GM19324 (cell line): Measurements from ENCODE around the gene CFAP99.

Source experiments
- ATAC-seq: cut with Tn5 transposase; IDR thresholded peaks from one replicate; pipeline ENCODE4 v1.9.1; 2021; ENCODE audit warnings: mild to moderate bottlenecking, moderate library complexity; ENCODE audit not compliant: unreplicated experiment, low FRiP score

CFAP99 gene

DNA sequence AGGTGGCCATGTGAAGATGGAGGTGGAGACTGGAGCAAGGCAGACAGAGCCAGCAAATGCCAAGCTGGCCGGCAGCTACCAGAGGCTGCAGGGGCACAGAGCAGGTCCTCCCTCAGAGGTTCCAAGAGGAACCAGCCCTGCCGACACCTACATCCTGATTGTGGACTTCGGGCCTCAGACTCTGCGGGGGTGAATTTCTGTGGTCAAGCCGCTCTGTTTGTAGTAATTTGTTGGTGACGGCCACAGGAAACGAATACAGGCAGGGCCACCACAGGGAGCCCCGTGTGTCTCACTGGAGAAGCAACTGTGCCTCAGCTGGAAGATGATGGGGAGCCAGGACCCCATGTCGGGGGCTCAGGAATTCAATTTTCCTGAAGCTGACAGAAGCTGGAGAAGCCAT, 28.6 kb upstream of the CFAP99 start:
- ATAC-seq = no peak

DNA sequence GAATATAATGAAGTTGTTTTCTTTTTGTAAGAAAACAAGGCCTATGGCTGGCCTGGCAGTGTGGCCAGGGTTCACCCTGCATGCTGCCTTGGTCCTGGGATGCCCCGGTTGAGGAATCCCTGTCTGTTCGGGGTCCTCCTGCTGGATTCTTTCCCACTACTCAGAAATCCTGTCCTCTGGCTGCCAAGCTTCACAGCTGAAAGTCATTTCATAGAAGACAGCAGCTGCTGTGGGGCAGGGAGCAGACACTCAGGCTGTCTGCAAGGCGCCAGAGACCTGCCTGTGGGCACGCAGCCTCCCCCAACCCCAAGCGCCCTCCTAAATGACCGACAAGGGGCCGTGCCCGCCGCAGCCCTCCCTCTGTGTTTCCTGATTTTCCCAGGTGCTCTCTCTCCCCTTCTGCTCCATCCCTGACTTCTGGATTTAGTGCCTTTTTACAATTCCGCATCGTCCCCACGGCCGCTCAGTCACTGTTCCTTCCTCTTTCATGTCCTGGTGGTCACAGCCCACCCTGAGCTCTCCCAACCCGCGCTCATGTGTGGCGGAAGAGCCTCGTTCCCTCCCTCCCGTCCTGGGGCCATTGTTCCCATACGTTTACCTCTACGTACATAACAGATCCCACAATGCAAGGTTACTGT, 27.9 kb upstream of the CFAP99 start:
- no peak for ATAC-seq

DNA sequence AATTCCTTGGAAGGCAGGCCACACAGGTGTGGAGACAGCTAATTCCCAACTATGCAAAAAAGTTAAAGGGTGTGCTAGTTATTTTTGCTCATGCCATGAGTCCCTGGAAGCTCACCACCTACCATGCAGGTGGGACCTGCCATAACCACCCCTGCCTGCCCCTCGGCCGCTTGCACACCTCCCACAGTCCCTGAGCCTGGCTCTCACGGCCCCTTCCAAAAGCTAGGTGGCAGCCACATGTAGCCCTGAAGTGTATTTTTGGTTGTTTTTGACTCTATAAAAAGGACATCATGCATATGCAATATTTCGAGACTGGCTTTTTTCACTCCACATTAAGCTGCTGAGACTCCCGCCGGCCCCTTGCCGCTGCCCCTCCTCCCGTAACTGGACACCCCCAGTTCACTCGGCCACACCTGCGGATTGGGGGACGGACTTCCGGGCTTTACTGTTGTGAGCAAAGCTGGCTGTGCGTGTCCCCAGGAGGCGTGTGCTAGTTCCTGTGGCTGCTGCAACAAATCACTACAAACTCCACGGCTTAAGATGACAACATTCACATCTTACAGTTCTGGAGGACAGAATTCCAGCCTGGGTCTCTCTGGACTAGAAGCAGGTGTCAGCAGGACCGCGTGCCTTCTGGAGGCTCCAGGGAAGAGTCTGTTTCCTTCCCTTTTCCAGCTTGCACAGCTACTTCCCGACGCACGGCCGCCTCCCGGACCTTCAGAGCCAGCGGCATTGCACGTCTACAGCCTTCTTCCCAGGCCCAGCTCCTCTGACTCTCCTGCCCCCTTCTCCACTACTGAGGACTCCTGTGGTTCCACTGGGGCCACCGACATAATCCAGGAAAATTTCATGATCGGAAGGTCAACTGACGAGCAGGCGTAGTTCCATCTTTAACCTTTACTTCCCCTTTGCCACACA, 25.1 kb upstream of the CFAP99 start:
- ATAC-seq = no peak

DNA sequence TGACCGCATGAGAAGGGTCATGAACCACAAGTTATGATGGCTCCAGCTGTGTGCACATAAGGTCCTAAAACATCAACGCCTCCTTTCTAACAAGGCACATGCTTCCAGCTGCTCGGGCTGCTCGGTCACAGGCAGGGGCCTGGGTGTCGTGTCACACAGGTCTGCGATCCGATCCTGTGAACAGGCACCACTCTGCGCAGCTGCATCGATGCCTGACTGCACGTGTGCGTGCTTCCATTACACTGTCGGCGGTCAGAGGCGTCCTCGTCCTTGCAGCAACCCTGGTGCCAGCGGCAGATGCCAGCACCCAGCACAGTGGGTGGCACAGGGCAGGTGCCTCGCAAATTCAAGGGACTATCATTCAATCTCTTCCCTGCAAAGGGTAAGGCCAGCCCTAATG, 24.2 kb upstream of the CFAP99 start:
- ATAC-seq = no peak

DNA sequence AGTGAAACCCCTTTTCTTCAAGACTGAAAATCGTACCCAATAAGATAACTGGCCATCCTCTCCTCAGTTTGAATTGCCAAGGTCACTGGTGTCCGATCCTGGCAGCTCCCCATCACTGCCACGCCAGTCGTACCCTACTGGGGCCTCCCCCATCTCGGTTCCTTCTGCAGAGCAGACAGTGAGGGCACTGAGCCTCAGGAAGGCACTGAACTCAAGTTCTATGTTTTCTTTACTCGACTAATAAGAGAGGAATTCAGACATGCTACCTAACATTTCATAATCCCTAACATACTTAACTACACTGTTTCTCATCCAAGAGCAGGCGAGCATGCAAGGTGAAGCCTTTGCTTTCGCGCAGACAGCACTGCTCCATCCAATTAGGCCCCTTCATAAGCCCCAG, 23.7 kb upstream of the CFAP99 start:
- no peak for ATAC-seq

DNA sequence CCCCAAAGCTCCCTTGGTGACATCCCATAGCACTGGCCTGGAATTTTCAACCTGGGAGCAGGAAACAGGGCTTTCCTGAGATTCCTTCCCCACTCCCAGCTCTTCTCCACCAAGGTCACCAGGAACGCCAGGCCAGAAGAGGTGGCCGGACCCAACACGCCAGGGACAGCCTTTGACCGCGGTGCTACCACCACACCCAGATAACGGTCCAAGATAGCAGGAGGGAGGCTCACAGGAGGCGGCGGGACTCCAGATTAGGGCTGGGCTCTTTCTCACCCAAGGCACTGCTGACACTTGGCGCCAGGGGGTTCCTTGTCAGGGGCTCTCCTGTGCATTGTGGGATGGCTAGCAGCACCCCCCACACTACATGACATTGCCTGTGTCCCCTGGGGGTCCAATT, 23.2 kb upstream of the CFAP99 start:
- ATAC-seq = no peak

DNA sequence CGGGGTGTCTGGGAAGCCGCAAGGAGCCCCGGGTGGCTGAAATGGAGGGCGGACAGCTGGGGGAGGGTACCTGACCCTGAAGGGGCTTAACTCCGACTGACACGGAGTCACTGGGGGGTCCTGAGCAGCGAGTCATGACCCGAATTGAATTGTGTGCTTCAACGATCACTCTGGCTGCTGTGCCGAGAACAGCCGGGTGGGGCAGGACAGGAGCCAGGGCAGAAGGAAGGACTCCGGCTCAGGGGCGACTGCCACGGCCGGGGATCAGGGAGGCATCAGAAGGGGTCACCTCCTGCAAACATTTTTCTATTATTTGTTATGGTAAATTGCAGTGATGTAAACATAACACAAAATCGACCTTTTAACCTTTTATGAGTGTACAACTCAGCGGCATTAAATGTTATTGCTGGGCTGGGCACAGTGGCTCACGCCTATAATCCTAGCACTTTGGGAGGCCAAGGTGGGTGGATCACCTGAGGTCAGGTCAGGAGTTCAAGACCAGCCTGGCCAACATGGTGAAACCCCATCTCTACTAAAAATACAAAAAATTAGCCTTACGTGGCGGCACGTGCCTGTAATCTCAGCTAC, 21.9 kb upstream of the CFAP99 start:
- no peak for ATAC-seq

GRCh38 chr4:2397596-2398379, 21.0 kb upstream of the CFAP99 start:
- ATAC-seq = no peak

DNA sequence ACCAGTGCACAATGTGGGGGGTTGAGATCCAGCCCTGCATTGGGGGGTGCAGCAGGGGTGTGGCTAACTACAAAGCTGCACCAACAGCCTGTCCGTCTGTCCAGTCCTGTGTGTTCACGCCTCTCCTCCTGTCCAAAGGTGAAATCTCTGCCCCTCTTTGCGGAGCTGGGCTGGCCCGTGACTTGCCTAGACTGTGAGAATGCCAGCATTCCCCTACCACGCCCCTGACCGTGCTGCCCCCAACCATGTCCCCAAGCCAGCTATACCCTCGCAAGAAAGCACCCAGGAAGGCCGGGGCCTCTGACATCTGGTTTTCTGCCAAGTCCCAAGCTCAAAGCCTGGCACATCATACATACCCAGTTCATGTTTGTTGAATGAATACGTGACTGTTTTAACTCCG, 19.5 kb upstream of the CFAP99 start:
- no peak for ATAC-seq

DNA sequence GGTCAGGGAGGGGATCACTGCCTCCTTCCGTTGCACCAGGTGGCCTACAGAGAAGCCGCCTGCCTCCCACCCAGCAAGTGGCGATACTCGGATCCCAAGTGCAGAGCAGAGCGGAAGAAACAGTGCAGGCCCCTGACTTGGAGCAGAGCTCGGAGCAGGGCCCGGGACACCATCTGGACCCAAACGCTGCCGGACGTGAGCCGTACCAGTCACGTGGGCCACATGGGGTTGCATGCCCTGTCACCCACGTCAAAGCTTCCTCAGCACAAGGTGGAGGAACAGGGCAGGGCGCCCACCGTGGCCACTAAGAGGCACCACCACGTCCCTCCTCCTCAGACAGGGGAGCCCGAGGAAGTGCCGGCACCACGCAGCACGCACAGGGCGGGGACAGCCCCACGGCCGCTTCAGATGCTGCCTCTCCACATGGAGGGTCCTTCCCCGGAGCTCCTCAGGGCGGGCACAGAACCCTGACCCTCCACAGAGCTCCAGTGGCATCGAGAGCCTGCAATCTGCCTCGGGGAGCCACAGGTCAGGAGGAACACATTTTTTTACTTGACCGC, 19.0 kb upstream of the CFAP99 start:
- no peak for ATAC-seq

DNA sequence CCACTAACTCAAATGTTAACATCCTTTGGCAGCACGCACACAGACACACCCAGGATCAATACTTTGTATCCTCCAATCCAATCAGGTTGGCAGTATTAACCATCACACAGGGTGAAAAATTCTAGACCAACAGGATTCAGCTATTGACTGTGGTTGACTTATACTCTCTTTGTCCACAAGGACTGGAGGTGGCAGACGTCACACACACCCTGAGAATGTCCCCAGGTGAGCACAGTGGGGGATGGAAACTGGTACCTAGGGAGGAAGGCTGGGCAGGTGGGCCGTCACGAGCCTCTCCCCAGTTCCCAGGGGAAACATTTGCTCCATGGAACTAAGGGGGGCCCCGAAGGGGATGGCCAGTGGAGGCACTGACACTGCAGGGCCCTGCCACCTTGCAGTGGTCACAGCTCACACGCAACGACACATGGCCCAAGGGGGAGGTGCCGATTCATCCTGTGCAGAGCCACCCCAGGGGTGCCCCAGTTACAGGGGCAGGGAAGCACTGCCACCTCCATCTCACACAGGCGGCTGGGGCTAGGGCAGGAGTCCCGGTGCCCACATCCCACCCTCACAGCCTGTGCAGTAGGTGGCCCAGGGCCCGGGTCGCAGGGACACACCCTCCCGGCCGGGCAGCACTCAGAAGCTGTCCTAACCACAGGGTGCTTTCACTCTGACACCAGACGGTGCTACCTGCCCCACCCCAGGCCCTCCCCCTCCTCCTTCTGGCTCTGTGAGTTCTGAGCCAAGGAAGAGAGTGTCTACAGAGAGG, 17.7 kb upstream of the CFAP99 start:
- ATAC-seq = no peak

- no peak for ATAC-seq
Observed at GRCh38 chr4:2401610-2401983, 17.2 kb upstream of the CFAP99 start.

GRCh38 chr4:2402048-2402842, 16.5 kb upstream of the CFAP99 start:
- ATAC-seq = no peak

DNA sequence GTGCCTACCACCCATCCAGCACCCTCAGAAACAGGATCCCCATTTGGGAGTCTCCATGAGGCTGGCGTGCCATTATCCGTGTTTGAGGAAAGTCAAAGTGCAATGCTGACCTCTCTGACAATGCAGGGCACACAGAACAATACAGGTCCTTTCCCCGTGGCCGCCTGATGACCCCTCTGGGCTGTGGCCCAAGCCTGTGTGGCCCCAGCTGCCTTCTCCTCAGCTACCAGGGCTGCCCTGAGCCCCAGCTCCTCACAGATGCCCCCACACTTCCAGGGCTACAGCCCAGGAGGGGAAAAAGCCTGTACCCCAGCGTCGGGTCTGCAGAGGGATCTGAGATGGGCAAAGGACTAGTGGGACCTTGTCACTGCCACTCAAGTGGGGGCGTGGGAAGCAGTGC, 15.8 kb upstream of the CFAP99 start:
- ATAC-seq = no peak

GRCh38 chr4:2406406-2406805, 12.3 kb upstream of the CFAP99 start:
- no peak for ATAC-seq

DNA sequence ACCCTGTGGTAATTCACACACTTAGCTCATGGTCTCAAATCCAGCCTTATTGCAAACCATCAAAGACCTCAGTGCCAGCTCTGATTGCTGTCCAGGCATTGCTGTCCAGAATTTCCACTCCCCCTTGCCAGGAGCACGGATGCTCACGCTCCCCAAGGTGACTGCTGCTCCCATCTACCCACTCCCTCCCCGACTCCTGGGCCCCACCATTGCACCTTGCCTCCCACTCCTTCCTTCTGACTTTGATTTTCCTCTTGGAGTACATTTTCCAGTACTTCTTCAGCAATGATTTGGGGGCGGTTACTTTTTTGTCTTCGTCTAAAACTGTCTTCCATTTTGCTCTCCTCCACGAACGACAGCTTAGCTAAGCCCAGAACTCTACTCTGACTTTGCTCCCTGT, 11.8 kb upstream of the CFAP99 start:
- ATAC-seq = no peak

DNA sequence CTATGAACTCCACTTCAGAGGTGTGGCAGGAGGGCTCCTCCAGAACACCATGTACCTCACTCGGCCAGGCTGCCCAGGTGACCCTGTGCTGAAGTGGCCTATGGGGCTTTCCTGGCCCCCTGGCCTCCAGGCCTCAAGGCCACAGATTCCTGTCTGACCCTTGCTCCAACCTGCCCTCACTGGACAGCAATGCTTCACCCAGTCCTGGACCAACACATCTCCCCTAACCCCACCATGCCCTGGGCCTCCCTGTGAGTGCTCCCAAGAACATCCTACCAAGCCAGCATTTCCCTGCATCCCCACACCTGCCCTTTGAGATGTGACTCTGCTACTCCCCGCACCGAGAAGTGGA, 10.8 kb upstream of the CFAP99 start:
- ATAC-seq = no peak

- ATAC-seq = no peak
Observed at GRCh38 chr4:2408401-2408958, 10.3 kb upstream of the CFAP99 start.

GRCh38 chr4:2408976-2409375, 9.8 kb upstream of the CFAP99 start:
- no peak for ATAC-seq
